Right lobe of liver (tissue), 4 donors: ENCODE data around the gene CALML5.

Experiments used
- CTCF ChIP-seq, 4 donors: fragments of 200-600 bp in 3 of 4; fragments of 450-650 bp in 1 of 4; IDR thresholded peaks; one replicate each; pipeline versions ENCODE4 v1.5.1 to v1.8.0; 2016 to 2022; ENCODE audit warnings: antibody characterized with exemption in 4 of 4, mild to moderate bottlenecking in 2 of 4
- POLR2A ChIP-seq: fragments of 450-650 bp; IDR thresholded peaks from one replicate; pipeline ENCODE4 v1.6.1; 2017; ENCODE audit warnings: antibody characterized with exemption, mild to moderate bottlenecking
- donor health status: DM: no; HTN: no; CAD: no.
- donor health status: DM: no; HTN: no; CAD: no.
- donor health status: DM: no; HTN: yes; CAD: no.

- TF ChIP-seq CTCF (IDR thresholded peaks at IDR 0.05) (no peak), POLR2A (no peak)
Observed at GRCh38 chr10:5499493-5500140, at the start of gene CALML5.
